GM12878 (cell line): ENCODE data around the gene ADCY10. TPM values are rescaled to one million over a fixed set of nuclear protein-coding genes. Genes with fewer than 3 reads are reported as not detected.

ENCODE experiments used
- CBX5 ChIP-seq: sonication (generic); IDR thresholded peaks from 2 replicates; pipeline ENCODE4 v1.6.1; 2016; ENCODE audit warnings: low read depth, moderate library complexity, mild to moderate bottlenecking, inconsistent platforms
- CUX1 ChIP-seq: IDR thresholded peaks from 2 replicates; pipeline ENCODE4 v1.6.1; 2012; ENCODE audit warnings: improper control_type of control experiment, low read depth, low read length; ENCODE audit not compliant: insufficient replicate concordance
- MYC ChIP-seq: IDR thresholded peaks from 2 replicates; pipeline ENCODE4 v1.6.1; 2011; ENCODE audit warnings: mild to moderate bottlenecking, low read length, moderate library complexity, inconsistent platforms; ENCODE audit not compliant: insufficient read depth, insufficient replicate concordance, insufficient read length, severe bottlenecking
- POLR2AphosphoS5 ChIP-seq: IDR thresholded peaks from 2 replicates; pipeline ENCODE4 v1.6.1; 2011; ENCODE audit warnings: mild to moderate bottlenecking, low read length, inconsistent platforms
- SMAD1 ChIP-seq: fragments of 450-650 bp; IDR thresholded peaks from 2 replicates; pipeline ENCODE4 v1.6.1; 2018; ENCODE audit warnings: mild to moderate bottlenecking, low read depth; ENCODE audit not compliant: partially characterized antibody
- SMARCA5 ChIP-seq: fragments of 450-650 bp; IDR thresholded peaks from 2 replicates; pipeline ENCODE4 v1.6.1; 2017; ENCODE audit warnings: mild to moderate bottlenecking
- TBL1XR1 ChIP-seq: IDR thresholded peaks from 2 replicates; pipeline ENCODE4 v1.6.1; 2012; ENCODE audit warnings: low read depth, low read length, improper control_type of control experiment
- YY1 ChIP-seq: IDR thresholded peaks from 2 replicates; pipeline ENCODE4 v1.6.1; 2011; ENCODE audit warnings: low read depth, mild to moderate bottlenecking, low read length
- polyA plus RNA-seq, 11 experiments: library from polyadenylated mRNA; depleted of rRNA in 4 of 11; unstranded in 6 of 11; stranded (reverse) in 5 of 11; fragments of >200 nt; fragmentation: Nextera tagmentation in 4 of 11; fragmentation: Illumina TruSeq in 1 of 11; extraction: Ambion mirVana in 4 of 11; extraction: Trizol in 1 of 11; gene quantifications; 1 replicate in 1 of 11; 2 replicates in 10 of 11; pipeline versions ENCODE4 v1.2.1 to v1.2.3, GENCODE V29; 2011 to 2016; ENCODE audit warnings: inconsistent platforms in 2 of 11, missing spikeins in 2 of 11, low read depth in 1 of 11
- total RNA-seq, 4 experiments: library from RNA; depleted of rRNA in 3 of 4; stranded (reverse); fragments of >200 nt in 3 of 4; fragmentation: Illumina TruSeq in 1 of 4; extraction: Trizol in 1 of 4; gene quantifications; 2 replicates each; pipeline versions ENCODE4 v1.2.1 to v1.2.3, GENCODE V29; 2013 to 2021

Gene ADCY10
- total and polyA plus RNA-seq, 10 of the 15 experiments (the other 5 are each of a cell fraction or from before 2014, with no cell fraction given) = 0.13 to 0.22 TPM; not detected in 8

GRCh38 chr1:167936068-167936929 lies 22.4 kb upstream of the ADCY10 start, which contains the start of gene DCAF6 (continued):
- TF ChIP-seq TBL1XR1 (no peak), CBX5 (0 out of 2 replicates have a peak, but pooled peaks have one; percentile 17), CUX1 (no peak), POLR2AphosphoS5 (peak; percentile 79), MYC (no peak), SMARCA5 (peak; percentile 75; the same call in 1 of the 2 replicates), YY1 (peak; percentile 98), SMAD1 (peak; percentile 84)
